ENCODE results near the gene FABP3.

The FABP3 gene

GRCh38 chr1:31336687-31337467 lies 36.0 kb downstream of the FABP3 start:
- no peak for TF ChIP-seq ZNF274 (IDR thresholded peaks at IDR 0.05; ENCODE audit: low read depth, low read length)
- H3K4me3 ChIP-seq (ENCODE audit: low read length), result no peak overlapping the region

- no peak for TF ChIP-seq ZNF274 (IDR thresholded peaks at IDR 0.05; ENCODE audit: low read depth, low read length)
- no peak overlapping the region for H3K4me3 ChIP-seq (ENCODE audit: low read length)
These were observed 37.9 kb downstream of the FABP3 start for GRCh38 chr1:31335007-31335406.

GRCh38 chr1:31327381-31327780 lies 45.5 kb downstream of the FABP3 start:
- TF ChIP-seq ZNF274 (IDR thresholded peaks at IDR 0.05; ENCODE audit: low read depth, low read length), result no peak
- no peak overlapping the region for H3K4me3 ChIP-seq (ENCODE audit: low read length)

DNA sequence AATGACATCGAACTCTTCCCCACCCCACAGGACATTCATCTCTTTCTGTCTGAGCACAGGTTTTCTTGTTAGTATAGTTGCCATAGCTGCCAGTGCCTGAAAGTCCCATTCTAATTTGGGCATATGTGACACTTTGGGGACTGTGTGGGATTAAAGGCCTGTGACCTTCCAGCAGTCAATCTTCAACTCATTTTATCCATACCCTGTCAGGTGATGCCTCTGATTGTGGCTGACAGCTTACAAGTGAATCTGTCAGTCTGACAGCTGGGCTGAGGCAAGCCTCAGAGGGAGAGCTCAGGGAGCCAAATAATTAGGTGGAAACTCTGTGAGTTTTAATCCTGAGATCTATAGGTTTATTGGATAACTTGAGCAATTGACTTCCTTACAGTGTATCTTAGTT lies 46.4 kb downstream of the FABP3 start:
- H3K4me3 ChIP-seq (ENCODE audit: low read length), result no peak overlapping the region
- no peak for TF ChIP-seq ZNF274 (IDR thresholded peaks at IDR 0.05; ENCODE audit: low read depth, low read length)

DNA sequence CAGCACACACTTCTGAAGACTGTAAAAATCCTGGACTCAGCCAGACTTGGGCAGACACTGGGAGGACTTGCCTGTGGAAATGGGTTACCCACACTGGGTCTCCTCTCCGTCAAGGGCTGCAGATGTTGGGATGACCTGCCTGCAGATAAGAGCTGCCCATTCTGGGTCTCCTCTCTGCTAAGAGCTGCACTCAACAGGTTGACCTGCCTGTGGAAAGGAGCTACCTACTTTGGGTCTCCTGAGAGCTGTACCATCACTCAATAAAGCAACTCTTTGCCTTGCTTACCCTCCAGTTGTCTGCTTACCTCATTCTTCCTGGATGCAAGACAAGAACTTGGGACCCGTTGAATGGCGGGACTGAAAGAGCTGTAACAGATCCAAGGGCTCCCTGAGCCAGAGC lies 47.9 kb downstream of the FABP3 start:
- TF ChIP-seq ZNF274 (IDR thresholded peaks at IDR 0.05; ENCODE audit: low read depth, low read length), result no peak

GRCh38 chr1:31324093-31324492 lies 48.8 kb downstream of the FABP3 start:
- no peak for TF ChIP-seq ZNF274 (IDR thresholded peaks at IDR 0.05; ENCODE audit: low read depth, low read length)
- H3K4me3 ChIP-seq (ENCODE audit: low read length), result no peak overlapping the region

More for the DNA sequence above, 47.9 kb downstream of the FABP3 start:
- no peak overlapping the region for H3K4me3 ChIP-seq (ENCODE audit: low read length)

- no peak for TF ChIP-seq ZNF274 (IDR thresholded peaks at IDR 0.05; ENCODE audit: low read depth, low read length)
- no peak overlapping the region for H3K4me3 ChIP-seq (ENCODE audit: low read length)
These were observed 54.7 kb downstream of the FABP3 start for GRCh38 chr1:31318146-31318545.

- TF ChIP-seq ZNF274 (IDR thresholded peaks at IDR 0.05; ENCODE audit: low read depth, low read length), result no peak
- H3K4me3 ChIP-seq (ENCODE audit: low read length), result no peak overlapping the region
These were observed 57.0 kb downstream of the FABP3 start for GRCh38 chr1:31315902-31316301.
